ENCODE measurements around the gene HMX1. TPM values are rescaled to one million over a fixed set of nuclear protein-coding genes. Genes with fewer than 3 reads are reported as not detected.
A peak's percentile ranks its signal among the peaks of the same experiment; 100 is the strongest.

HMX1 gene
- total RNA-seq, 1 donor from 2014 or later: 1.1 TPM

DNA sequence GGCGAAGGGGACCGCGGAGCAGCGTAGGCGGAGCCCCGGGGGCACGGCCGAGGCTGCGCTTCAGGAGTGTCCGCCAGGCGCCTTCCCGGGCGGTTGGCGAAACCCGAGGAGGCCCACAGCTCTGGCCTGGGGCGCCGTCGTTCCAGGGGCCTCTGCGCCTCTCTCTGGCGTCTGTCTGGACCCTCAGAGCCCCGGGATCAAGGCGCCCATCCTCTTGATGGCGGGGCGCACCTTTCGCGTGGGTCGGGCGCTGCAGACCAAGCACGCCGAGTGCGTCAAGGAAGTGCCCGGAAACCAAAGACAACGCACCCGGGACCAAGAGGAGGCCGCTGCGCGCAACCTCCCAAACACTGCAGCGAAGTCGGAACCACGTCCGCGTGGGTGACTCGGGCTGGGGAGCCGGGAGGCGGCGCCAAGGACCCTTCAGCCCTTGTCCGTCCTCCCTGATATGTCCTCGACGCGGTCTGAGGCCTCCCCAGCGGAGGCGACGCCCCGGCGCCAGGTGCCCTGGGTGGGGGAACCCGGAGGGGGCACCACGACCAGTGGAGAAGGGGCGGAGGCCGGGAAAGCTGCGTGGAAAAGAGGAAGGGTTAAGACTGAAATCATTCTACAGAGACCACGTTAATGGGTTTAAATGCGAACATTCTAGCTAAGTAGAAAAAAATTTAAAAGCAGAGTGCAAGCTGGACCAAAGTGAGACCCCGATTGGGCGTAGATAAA lies 9.9 kb downstream of the HMX1 start:
- Mint-ChIP-seq H3K27ac (ENCODE audit: unreplicated experiment) (no peak overlapping the region), H3K9me3 (no peaks in the 10 kb centered on the region), H3K36me3 (ENCODE audit: low read depth) (no peaks in the 10 kb centered on the region), H3K27me3 (ENCODE audit: low read depth) (peaks cover 95% of the 10 kb centered on the region), H3K4me3 (no peak overlapping the region), H3K4me1 (no peaks in the 10 kb centered on the region)
- no peak for DNase-seq (ENCODE audit: low read depth, low spot score)
- TF ChIP-seq, protein P1, sequence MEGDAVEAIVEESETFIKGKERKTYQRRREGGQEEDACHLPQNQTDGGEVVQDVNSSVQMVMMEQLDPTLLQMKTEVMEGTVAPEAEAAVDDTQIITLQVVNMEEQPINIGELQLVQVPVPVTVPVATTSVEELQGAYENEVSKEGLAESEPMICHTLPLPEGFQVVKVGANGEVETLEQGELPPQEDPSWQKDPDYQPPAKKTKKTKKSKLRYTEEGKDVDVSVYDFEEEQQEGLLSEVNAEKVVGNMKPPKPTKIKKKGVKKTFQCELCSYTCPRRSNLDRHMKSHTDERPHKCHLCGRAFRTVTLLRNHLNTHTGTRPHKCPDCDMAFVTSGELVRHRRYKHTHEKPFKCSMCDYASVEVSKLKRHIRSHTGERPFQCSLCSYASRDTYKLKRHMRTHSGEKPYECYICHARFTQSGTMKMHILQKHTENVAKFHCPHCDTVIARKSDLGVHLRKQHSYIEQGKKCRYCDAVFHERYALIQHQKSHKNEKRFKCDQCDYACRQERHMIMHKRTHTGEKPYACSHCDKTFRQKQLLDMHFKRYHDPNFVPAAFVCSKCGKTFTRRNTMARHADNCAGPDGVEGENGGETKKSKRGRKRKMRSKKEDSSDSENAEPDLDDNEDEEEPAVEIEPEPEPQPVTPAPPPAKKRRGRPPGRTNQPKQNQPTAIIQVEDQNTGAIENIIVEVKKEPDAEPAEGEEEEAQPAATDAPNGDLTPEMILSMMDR (conservative IDR thresholded peaks at IDR 0.05): peak; percentile 31

DNA sequence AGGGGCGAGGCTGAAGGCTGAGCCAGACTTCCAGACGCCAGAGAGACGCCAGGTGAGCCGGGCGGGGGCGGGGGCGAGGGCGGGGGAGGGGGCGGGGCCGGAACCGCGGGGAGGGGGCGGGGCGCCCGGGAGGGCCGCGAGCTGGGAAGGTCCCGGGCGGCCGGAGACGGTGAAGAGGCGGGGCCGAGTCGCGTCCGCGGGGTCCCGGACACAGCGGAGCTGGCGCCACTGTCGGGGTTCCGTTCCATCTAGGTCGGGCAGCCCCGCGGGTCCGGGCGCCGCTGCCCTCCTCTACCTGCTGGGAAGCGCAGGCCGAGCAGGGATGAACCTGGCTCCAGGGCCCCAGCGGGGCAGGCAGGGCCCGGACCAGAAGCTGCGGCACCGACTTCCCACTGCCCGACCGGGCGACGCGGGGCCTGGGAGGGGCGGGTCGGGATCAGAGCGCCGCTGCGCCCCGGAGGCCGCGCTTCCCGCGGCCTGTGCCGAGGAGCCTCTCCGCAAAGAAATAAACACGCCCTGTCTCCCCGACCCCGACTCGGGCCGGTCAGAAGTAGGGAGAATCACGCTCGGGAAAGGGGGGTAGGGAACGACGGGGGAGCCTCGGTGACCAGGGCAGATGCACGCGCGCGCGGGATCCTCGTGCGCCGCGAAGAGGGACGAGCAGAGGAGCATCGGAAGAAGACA lies 10.6 kb downstream of the HMX1 start:
- H3K9me3 Mint-ChIP-seq: no peaks in the 10 kb centered on the region
- H3K4me1 Mint-ChIP-seq: no peaks in the 10 kb centered on the region
- TF ChIP-seq, protein P1 (conservative IDR thresholded peaks at IDR 0.05): no peak
- no peak overlapping the region for H3K27ac Mint-ChIP-seq (ENCODE audit: unreplicated experiment)
- no peaks in the 10 kb centered on the region for H3K36me3 Mint-ChIP-seq (ENCODE audit: low read depth)
- DNase-seq (ENCODE audit: low read depth, low spot score): no peak
- H3K27me3 Mint-ChIP-seq (ENCODE audit: low read depth): peaks cover 95% of the 10 kb centered on the region
- H3K4me3 Mint-ChIP-seq: no peak overlapping the region

DNA sequence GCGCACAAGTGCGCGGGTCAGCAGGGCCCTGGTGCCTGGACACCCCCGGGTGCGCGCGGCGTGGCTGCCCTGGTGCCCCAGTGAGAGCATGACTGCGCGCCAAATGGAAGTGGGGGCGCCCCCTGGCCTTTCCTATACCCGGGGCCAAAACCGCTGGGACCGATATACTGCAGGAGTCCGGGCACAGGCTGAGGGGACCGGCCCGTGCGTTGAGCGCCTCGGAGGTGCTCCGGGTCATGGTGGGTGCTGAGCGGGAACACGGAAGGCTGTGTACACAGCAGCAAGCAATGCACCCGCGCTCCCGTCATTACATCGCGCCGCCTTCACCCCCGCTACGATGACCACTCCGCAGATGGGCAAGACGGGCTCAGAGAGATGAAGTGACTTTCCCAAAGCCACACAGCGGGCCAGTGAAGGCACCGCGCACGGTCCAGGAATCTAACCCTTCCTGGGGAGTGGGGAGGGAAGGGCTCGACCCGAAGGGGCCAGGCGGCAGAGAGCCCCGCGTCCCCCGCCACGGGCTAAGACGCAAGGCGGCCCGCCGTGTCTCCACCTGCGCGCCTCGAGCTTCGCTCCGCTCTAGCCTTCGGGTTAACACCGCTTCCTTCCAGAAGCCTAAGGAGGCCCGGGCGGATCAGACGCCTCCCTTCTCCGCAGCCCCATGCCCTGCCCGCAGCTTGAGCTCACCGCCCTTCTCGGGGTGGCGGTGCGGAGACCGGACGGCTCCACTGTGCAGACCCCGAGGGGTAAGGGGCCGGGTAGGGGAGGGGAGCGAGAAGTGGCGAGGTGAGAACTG lies 11.3 kb downstream of the HMX1 start:
- Mint-ChIP-seq H3K9me3 (no peaks in the 10 kb centered on the region), H3K4me1 (no peaks in the 10 kb centered on the region), H3K36me3 (ENCODE audit: low read depth) (no peaks in the 10 kb centered on the region), H3K27ac (ENCODE audit: unreplicated experiment) (no peak overlapping the region), H3K4me3 (peak overlapping the region; percentile 12), H3K27me3 (ENCODE audit: low read depth) (peaks cover 95% of the 10 kb centered on the region)
- no peak for DNase-seq (ENCODE audit: low read depth, low spot score)
- TF ChIP-seq, protein P1 (conservative IDR thresholded peaks at IDR 0.05): no peak

DNA sequence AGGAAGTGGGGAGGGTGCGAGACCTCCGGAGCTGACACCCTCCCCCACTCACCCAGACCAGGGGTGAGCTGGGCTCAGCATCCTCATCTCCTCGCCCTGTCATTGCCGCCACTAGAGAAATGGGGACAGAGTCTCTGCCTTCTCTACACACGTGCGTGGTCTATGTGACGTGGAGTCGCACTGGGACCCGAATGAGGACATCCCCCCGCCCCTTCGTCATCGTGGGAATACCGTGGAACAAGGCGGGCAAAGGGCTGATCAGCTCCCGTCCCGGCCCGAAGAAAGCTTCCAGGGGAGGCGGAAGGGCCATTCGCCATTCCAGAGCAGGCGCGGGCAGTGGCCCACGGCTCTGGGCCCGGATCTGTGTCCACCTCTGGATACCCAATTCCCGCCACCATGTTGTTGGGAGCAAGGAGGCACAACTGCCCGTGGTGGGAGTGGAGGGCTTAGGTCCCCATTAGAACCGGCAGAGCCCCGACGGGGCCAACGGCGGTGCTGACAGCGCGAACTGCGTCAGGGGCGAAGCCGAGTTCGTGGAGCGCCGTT lies 12.0 kb downstream of the HMX1 start:
- Mint-ChIP-seq H3K27me3 (ENCODE audit: low read depth) (peaks cover 95% of the 10 kb centered on the region), H3K9me3 (no peaks in the 10 kb centered on the region), H3K27ac (ENCODE audit: unreplicated experiment) (no peak overlapping the region), H3K4me3 (peak overlapping the region; percentile 27), H3K4me1 (no peaks in the 10 kb centered on the region), H3K36me3 (ENCODE audit: low read depth) (no peaks in the 10 kb centered on the region)
- no peak for DNase-seq (ENCODE audit: low read depth, low spot score)
- TF ChIP-seq, protein P1 (conservative IDR thresholded peaks at IDR 0.05): no peak

DNA sequence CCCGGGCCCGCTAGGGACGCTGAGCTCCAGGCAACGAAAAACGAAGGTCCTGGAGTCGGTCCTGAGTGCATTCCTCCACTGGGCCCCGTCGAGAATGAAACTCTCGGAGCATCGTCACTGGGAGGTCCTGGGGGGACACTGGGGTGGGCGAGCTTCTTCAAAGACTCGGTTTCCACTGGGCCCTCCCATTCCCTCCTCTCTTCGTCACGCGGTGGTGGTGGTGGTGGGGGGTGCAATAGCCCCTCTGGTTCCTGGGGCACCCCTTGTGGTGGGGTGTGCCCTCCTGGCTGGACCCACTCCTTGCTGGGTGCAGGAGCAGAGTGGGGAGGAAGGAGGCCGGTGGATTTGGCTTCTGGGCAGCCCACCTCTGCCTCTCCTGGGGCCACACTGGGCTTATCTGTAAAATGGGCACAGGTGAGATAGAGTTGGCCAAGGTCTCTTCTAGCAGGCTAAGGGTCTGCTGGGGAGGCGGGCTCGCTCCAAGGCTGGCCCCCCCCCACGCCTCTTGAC lies 12.9 kb downstream of the HMX1 start:
- Mint-ChIP-seq H3K4me3 (no peak overlapping the region), H3K27ac (ENCODE audit: unreplicated experiment) (no peak overlapping the region), H3K4me1 (no peaks in the 10 kb centered on the region)

More for the DNA sequence above, 12.9 kb downstream of the HMX1 start:
- H3K27me3 Mint-ChIP-seq (ENCODE audit: low read depth): peaks cover 95% of the 10 kb centered on the region
- H3K36me3 Mint-ChIP-seq (ENCODE audit: low read depth): no peaks in the 10 kb centered on the region
- H3K9me3 Mint-ChIP-seq: no peaks in the 10 kb centered on the region
- TF ChIP-seq, protein P1 (conservative IDR thresholded peaks at IDR 0.05): no peak
- DNase-seq (ENCODE audit: low read depth, low spot score): no peak
